ENCODE results near the gene STOX2. TPM values are rescaled to one million over a fixed set of nuclear protein-coding genes. Genes with fewer than 3 reads are reported as not detected.

STOX2 gene
- total and polyA plus RNA-seq, 11 donors = 2.8 to 19.6 (median 13.1) TPM

GRCh38 chr4:183926950-183927349 lies 21.8 kb downstream of the STOX2 start:
- intact Hi-C loops (cut with DNase I) = no loop called here
- Histone ChIP-seq H3K4me3 (no peak overlapping the region), H3K27me3 (no peaks in the 10 kb centered on the region), H3K27ac (no peak overlapping the region), H3K36me3 (no peaks in the 10 kb centered on the region), H3K4me1 (peaks cover 0 to 20% (median 0%) of the 10 kb centered on the region in 12 donors), H3K9me3 (no peaks in the 10 kb centered on the region)
- no peak for ATAC-seq
- DNase-seq = no peak
- no peak for TF ChIP-seq CTCF (IDR thresholded peaks at IDR 0.05)
- 90 to 96% (median 93%) methylated on average over 5 of the region's 5 CpGs for WGBS, 4 donors

GRCh38 chr4:183932576-183932975 lies 27.5 kb downstream of the STOX2 start:
- intact Hi-C loops (cut with DNase I) = no loop called here
- H3K36me3 ChIP-seq = no peaks in the 10 kb centered on the region
- DNase-seq (no peak), ATAC-seq (no peak)
- no peaks in the 10 kb centered on the region for H3K27me3 ChIP-seq
- 63 to 71% (median 67%) methylated on average over 3 of the region's 3 CpGs for WGBS, 4 donors
- no peaks in the 10 kb centered on the region for H3K9me3 ChIP-seq
- TF ChIP-seq POLR2A (IDR thresholded peaks at IDR 0.05) = no peak
- no peak for TF ChIP-seq CTCF (IDR thresholded peaks at IDR 0.05)
- peaks cover 0 to 33% (median 17%) of the 10 kb centered on the region in 12 donors for H3K4me1 ChIP-seq
- H3K27ac ChIP-seq = no peak overlapping the region
- H3K4me3 ChIP-seq = no peak overlapping the region

GRCh38 chr4:183934761-183935160 lies 29.7 kb downstream of the STOX2 start:
- Histone ChIP-seq H3K27me3 (no peaks in the 10 kb centered on the region), H3K27ac (peak overlapping the region in 1 of 12 donors; percentile 4), H3K9me3 (no peaks in the 10 kb centered on the region), H3K4me3 (no peak overlapping the region), H3K36me3 (no peaks in the 10 kb centered on the region), H3K4me1 (peaks cover 0 to 29% (median 14%) of the 10 kb centered on the region in 12 donors)
- 96 to 99% (median 97%) methylated on average over 6 of the region's 6 CpGs for whole genome bisulfite sequencing, 4 donors
- intact Hi-C loops (cut with DNase I) = no loop called here
- ATAC-seq = no peak
- TF ChIP-seq POLR2A (IDR thresholded peaks at IDR 0.05) (no peak), CTCF (IDR thresholded peaks at IDR 0.05) (no peak)
- no peak for DNase-seq

- peak overlapping the region in 2 of 12 donors; percentile 4 to 11 for H3K27ac ChIP-seq
- no peak overlapping the region for H3K4me3 ChIP-seq
- DNase-seq = no peak
- intact Hi-C loops (cut with DNase I) = no loop called here
- no peaks in the 10 kb centered on the region for H3K36me3 ChIP-seq
- ATAC-seq = no peak
- no peaks in the 10 kb centered on the region for H3K27me3 ChIP-seq
- WGBS, 4 donors = 85 to 88% (median 86%) methylated on average over 2 of the region's 2 CpGs
- TF ChIP-seq POLR2A (IDR thresholded peaks at IDR 0.05) (no peak), CTCF (IDR thresholded peaks at IDR 0.05) (no peak)
- H3K9me3 ChIP-seq = no peaks in the 10 kb centered on the region
- peaks cover 0 to 29% (median 14%) of the 10 kb centered on the region in 12 donors for H3K4me1 ChIP-seq
Observed at GRCh38 chr4:183935355-183936005, 30.4 kb downstream of the STOX2 start.
